ENCODE measurements around the gene ZSCAN22.

DNA sequence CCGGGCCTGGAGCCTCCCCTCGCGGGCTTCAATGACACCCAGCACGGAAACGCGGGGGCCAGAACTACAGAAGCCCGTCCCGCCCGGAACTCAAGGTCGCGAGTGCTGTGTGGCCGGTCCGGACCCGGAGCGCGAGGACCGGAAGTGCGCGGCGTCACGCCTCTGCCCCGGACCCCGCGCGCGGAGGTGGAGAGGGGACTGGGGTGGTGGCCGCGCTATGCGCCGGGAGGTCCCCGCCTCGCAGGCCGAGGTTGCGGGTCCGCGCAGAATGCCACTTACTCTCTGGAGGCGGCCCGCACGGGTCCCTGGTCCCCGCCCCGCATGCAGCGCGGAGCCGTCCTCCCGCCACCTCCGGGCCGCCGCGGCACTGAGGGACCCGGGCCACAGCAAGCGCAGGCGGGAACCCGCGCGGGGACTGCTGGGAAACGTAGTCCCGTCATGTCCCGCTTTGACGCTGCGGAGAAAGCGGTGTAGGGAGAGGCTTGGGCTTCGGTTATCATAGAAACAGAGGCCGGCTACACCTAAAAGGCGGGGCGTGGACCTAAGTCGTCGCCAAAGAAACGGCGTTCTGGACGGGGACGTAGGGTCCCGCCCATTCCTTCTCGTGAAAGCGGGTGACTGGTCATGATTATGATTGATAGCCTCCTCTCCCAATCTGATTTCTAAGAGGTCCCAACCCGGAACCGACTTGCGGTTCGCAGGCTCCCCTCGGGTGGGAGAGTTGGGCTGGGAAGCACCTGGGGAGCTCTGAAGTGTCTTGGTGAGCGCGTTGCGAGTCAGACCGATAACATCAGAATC, 54.1 kb downstream of the ZSCAN22 start, which contains the start of gene ZNF837:
- TF ChIP-seq, protein P1, sequence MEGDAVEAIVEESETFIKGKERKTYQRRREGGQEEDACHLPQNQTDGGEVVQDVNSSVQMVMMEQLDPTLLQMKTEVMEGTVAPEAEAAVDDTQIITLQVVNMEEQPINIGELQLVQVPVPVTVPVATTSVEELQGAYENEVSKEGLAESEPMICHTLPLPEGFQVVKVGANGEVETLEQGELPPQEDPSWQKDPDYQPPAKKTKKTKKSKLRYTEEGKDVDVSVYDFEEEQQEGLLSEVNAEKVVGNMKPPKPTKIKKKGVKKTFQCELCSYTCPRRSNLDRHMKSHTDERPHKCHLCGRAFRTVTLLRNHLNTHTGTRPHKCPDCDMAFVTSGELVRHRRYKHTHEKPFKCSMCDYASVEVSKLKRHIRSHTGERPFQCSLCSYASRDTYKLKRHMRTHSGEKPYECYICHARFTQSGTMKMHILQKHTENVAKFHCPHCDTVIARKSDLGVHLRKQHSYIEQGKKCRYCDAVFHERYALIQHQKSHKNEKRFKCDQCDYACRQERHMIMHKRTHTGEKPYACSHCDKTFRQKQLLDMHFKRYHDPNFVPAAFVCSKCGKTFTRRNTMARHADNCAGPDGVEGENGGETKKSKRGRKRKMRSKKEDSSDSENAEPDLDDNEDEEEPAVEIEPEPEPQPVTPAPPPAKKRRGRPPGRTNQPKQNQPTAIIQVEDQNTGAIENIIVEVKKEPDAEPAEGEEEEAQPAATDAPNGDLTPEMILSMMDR (IDR thresholded peaks at IDR 0.05) = no peak
- TF ChIP-seq USF1 (CRISPR knock-in tag; IDR thresholded peaks at IDR 0.05) = peak; percentile 72; the same call in 1 of the 2 replicates
- no peak for TF ChIP-seq MXD4 (CRISPR knock-in tag; IDR thresholded peaks at IDR 0.05; ENCODE audit: borderline replicate concordance)
- TF ChIP-seq ELF4 (CRISPR knock-in tag; IDR thresholded peaks at IDR 0.05; ENCODE audit: low read depth) = peak; percentile 85; the same call in 1 of the 2 replicates
